ENCODE data around the gene NUDCD3.

Gene NUDCD3

DNA sequence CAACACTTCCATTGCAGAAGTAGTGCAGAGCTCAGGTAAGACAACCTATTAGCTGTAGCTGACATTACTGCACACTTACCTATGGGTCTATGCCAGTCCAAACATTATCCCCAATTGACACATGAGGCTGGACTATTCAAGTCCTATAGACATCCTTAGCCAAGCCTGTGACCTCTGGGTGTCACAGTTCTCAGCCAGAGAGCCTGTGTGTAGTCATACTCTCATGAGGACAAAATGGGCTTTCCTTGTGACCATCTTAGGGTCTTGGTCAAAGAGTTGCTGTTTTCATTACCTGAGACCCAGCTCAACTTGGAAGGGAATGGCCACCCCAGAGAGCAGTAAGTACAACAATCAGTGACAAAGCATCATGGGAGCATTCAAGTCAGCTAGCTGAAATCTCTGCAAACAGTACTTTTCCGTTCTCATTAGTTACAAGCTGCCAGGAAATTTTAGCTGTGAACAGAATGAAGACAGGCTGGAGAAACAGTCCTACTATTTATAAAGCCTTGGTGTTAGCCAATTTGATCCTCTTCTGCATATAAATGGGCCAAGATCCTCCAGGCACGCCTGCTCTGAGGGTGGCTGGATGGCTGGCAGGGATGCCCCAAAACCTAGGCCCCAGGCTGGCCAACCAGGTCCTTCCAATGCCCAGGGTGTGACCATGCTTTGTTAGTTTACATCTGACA, 44.3 kb downstream of the NUDCD3 start:
- no peak for TF ChIP-seq CTCF (IDR thresholded peaks at IDR 0.05; ENCODE audit: insufficient read depth, missing control alignments)
- no peak for FAIRE-seq
- DNase-seq (ENCODE audit: insufficient read length, low spot score) = no peak

GRCh38 chr7:44441079-44441478, 49.4 kb downstream of the NUDCD3 start:
- FAIRE-seq = no peak
- no peak for TF ChIP-seq CTCF (IDR thresholded peaks at IDR 0.05; ENCODE audit: insufficient read depth, missing control alignments)
- DNase-seq (ENCODE audit: insufficient read length, low spot score) = no peak

DNA sequence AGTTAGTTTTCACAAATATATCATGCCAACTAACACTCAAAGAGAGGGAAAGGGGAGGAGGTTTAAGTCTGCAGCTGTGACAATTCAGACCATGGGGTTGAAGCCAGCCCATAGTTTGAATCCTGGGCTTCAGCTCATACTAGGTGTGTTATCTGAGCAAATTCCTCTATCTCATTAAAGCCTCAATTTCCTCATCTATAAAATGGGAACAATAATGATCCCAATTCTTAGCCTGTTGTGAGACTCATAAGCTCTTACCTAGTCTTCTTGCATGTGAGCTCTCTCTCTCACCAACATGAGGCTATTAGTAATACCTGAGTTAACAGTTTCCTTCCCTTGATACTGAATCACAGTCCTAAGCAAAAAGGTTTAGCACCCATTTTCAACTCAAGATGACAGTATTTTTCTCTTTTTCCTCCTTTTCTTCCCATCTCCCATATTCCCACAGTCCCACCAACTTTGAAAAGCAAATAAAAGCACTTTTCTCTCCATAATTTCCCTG, 49.8 kb downstream of the NUDCD3 start:
- DNase-seq (ENCODE audit: insufficient read length, low spot score) (no peak), FAIRE-seq (no peak)
- TF ChIP-seq CTCF (IDR thresholded peaks at IDR 0.05; ENCODE audit: insufficient read depth, missing control alignments) = no peak

DNA sequence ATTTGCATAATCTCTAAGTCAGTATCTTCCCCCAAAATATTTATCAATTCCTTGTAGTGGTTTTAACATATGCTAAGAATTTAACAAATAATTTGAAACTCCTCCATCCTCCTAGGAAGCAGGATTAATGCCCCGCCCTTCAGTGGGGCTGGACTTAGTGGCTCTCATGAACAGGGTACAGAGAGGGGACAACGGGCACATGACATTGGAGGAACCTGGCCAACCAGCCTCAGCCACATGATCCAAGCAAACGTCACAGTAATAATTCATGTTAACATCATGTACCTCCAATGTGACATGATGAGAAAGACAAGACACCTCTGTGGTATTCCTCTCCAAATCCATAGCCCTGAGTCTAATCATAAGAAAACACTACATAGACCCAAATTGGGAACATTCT, 50.5 kb downstream of the NUDCD3 start:
- FAIRE-seq = no peak
- TF ChIP-seq CTCF (IDR thresholded peaks at IDR 0.05; ENCODE audit: insufficient read depth, missing control alignments) = no peak

DNA sequence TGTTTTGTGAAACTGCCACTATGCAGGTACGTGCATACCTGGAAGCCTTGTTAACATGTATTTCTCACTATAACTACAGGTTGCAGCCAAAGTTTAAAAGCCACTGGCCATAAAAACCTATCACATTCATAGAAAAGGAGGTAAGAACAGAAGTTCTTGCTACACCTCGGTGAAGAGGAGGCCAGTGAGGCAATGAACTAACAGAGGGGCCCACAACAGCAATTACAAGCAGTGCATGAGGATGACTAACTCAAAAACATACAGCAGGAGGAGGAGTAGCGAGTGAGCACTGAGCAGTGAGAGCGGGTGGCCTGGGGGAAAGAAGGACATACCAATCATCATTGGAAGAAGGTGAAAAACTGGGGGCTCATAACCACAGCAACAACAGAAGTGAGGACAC, 51.6 kb downstream of the NUDCD3 start:
- TF ChIP-seq CTCF (IDR thresholded peaks at IDR 0.05; ENCODE audit: insufficient read depth, missing control alignments) = no peak
- DNase-seq (ENCODE audit: insufficient read length, low spot score) = no peak
- no peak for FAIRE-seq

More for the DNA sequence above, 50.5 kb downstream of the NUDCD3 start:
- DNase-seq (ENCODE audit: insufficient read length, low spot score) = no peak

DNA sequence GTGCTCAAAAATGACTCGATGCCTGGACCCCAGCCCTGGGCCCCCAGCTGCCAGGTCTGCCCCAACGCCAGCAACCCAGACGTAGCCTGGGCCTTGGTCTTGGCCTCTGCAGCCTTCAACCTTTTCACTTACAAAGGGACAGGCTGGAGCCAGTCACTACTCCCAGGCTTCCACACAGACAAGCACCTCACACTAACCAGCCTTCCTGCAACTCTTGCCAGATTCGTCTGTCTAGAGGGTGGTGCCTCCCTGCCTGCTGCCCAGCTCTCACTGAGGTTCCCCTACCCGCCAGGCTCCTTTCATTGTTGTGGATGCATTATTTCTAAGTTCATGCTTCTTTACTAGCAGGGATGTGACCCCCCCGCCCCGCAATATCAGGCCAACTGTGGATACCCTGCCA, 56.3 kb downstream of the NUDCD3 start:
- DNase-seq (ENCODE audit: insufficient read length, low spot score) = no peak
- no peak for TF ChIP-seq CTCF (IDR thresholded peaks at IDR 0.05; ENCODE audit: insufficient read depth, missing control alignments)
- no peak for FAIRE-seq

DNA sequence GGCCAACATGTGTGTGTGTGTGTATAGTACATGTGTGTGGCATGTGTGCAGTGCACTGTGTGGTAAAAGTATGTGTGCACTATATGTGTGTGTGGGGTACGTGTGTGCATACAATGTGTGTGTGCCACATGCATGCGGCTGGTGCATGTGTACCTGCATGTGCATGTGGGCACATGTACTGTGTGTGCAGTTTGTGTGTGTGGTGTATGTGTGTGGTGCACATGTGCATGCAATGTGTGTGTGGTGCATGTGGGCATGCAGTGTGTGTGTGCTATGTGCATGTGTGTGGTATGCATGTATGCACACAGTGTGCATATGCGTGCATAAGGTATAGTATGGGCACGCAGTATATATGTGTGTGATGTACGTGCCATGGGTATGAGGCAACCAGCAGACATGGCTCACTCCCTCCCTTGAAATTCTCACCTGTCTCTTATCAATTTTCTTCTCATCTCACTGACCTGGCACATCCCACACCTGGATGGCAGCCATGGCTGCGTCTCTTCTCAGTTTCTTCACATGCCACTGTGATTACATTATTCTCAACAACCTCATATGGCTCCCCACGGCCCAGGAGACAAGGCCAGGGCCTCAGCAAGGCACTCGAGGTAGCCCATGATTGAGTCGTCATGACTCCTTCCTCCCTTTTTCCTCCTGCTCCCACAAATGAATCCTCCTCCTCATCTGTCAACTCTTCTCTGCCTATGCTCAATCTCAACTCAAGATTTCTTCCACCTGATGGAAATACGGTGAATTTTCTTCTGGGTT, 57.0 kb downstream of the NUDCD3 start:
- FAIRE-seq (no peak), DNase-seq (ENCODE audit: insufficient read length, low spot score) (no peak)
- no peak for TF ChIP-seq CTCF (IDR thresholded peaks at IDR 0.05; ENCODE audit: insufficient read depth, missing control alignments)

Data from D721Med (cell line).